Thyroid gland (tissue), 4 donors: ENCODE results near the gene SLC35F1.

Experiments used
- POLR2A ChIP-seq, 2 donors: fragments of 450-650 bp; IDR thresholded peaks; one replicate each; pipeline ENCODE4 v1.6.1; 2017; ENCODE audit warnings: antibody characterized with exemption in 2 of 2, mild to moderate bottlenecking in 2 of 2, moderate library complexity in 1 of 2
- TF ChIP-seq, protein P1 (sequence below), 6 experiments: fragments of 200-600 bp in 3 of 6; fragments of 450-650 bp in 3 of 6; sonication (generic) in 3 of 6; IDR thresholded peaks; one replicate each; pipeline ENCODE4 v1.5.1; 2016 to 2019; ENCODE audit warnings: antibody characterized with exemption in 6 of 6, mild to moderate bottlenecking in 2 of 6, inconsistent platforms in 1 of 6, moderate library complexity in 1 of 6

DNA sequence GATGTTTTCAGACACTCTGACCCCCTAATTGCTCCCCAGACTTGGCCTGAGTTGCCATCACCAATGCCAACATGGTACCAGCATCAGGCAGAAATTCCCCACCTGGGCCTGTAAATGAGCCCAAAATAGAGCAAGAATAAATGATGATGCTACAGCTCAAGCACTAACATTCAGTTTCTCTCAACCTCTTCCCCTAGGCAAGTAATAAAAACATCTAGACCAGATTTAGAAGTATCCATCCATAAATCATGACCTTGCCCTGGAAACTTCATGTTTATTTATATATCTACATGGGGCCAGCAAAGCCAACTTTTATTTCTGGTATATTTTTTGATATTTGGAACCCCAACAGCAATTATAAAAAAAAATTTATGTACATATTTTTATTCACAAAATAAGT, 419.6 kb downstream of the SLC35F1 start:
- no peak for TF ChIP-seq POLR2A (IDR thresholded peaks at IDR 0.05)
- TF ChIP-seq, protein P1, sequence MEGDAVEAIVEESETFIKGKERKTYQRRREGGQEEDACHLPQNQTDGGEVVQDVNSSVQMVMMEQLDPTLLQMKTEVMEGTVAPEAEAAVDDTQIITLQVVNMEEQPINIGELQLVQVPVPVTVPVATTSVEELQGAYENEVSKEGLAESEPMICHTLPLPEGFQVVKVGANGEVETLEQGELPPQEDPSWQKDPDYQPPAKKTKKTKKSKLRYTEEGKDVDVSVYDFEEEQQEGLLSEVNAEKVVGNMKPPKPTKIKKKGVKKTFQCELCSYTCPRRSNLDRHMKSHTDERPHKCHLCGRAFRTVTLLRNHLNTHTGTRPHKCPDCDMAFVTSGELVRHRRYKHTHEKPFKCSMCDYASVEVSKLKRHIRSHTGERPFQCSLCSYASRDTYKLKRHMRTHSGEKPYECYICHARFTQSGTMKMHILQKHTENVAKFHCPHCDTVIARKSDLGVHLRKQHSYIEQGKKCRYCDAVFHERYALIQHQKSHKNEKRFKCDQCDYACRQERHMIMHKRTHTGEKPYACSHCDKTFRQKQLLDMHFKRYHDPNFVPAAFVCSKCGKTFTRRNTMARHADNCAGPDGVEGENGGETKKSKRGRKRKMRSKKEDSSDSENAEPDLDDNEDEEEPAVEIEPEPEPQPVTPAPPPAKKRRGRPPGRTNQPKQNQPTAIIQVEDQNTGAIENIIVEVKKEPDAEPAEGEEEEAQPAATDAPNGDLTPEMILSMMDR (IDR thresholded peaks at IDR 0.05): no peak
